Neural cell (in vitro differentiated cells): ENCODE measurements around the gene BTRC.

Experiments used
- CTCF ChIP-seq: fragments of 450-650 bp; IDR thresholded peaks from 2 replicates; pipeline ENCODE4 v1.5.1; 2014; ENCODE audit warnings: antibody characterized with exemption, mild to moderate bottlenecking, moderate library complexity; ENCODE audit not compliant: poor library complexity, severe bottlenecking
- EZH2 ChIP-seq: fragments of 200-600, 300-800 bp; shearing (Covaris generic), sonication (generic); IDR thresholded peaks from 2 replicates; pipeline ENCODE4 v1.6.1; 2014; ENCODE audit warnings: antibody characterized with exemption, low read length, borderline replicate concordance, mild to moderate bottlenecking; ENCODE audit not compliant: insufficient read depth, poor library complexity, severe bottlenecking
- POLR2AphosphoS5 ChIP-seq: IDR thresholded peaks from 2 replicates; pipeline ENCODE4 v1.6.1; 2012
- SMC3 ChIP-seq: fragments of 450-650 bp; conservative IDR thresholded peaks from 2 replicates; pipeline ENCODE4 v1.6.1; 2014; ENCODE audit warnings: antibody characterized with exemption, mild to moderate bottlenecking, moderate library complexity; ENCODE audit not compliant: poor library complexity
- TAF1 ChIP-seq: IDR thresholded peaks from 2 replicates; pipeline ENCODE4 v1.6.1; 2012; ENCODE audit warnings: low read depth

GRCh38 chr10:101585841-101586240 is 231.9 kb downstream of the BTRC start:
- no peak for TF ChIP-seq SMC3
- no peak for TF ChIP-seq CTCF
- TF ChIP-seq TAF1: no peak
- no peak for TF ChIP-seq POLR2AphosphoS5
- TF ChIP-seq EZH2: no peak
